Ovary (tissue), 9 donors: ENCODE measurements around the gene ERC1. TPM values are rescaled to one million over a fixed set of nuclear protein-coding genes. Genes with fewer than 3 reads are reported as not detected.

Source experiments
- DNase-seq, 5 donors: peaks; one replicate each; pipeline ENCODE4 v3.0.0-alpha.2; 2019 to 2020
- H3K27ac ChIP-seq, 2 donors: fragments of 200-600 bp; one replicate each; pipeline versions ENCODE4 v1.5.1 to v1.8.0; 2019 to 2022
- H3K27me3 ChIP-seq: fragments of 200-600 bp; one replicate; pipeline ENCODE4 v1.8.0; 2022
- H3K36me3 ChIP-seq: fragments of 200-600 bp; sonication (generic); one replicate; pipeline ENCODE4 v1.5.1; 2019
- H3K4me1 ChIP-seq: one replicate; pipeline ENCODE4 v1.8.1; 2013; ENCODE audit warnings: mild to moderate bottlenecking, moderate library complexity; ENCODE audit not compliant: insufficient read depth
- H3K4me3 ChIP-seq: fragments of 200-600 bp; sonication (generic); one replicate; pipeline ENCODE4 v1.5.1; 2017
- H3K9me3 ChIP-seq, 2 donors: fragments of 200-600 bp in 1 of 2; sonication (generic) in 1 of 2; one replicate each; pipeline versions ENCODE4 v1.5.1 to v1.8.1; 2013 to 2019; ENCODE audit warnings: mild to moderate bottlenecking in 1 of 2, moderate library complexity in 1 of 2
- EP300 ChIP-seq: sonication (generic); formaldehyde crosslinking; IDR thresholded peaks from one replicate; pipeline ENCODE4 v1.6.1; 2017; ENCODE audit warnings: antibody characterized with exemption
- POLR2A ChIP-seq: fragments of 450-650 bp; IDR thresholded peaks from one replicate; pipeline ENCODE4 v1.6.1; 2017; ENCODE audit warnings: antibody characterized with exemption, mild to moderate bottlenecking, moderate library complexity
- WGBS, 3 donors: extraction: QIAGEN DNeasy Blood & Tissue Kit in 1 of 3; methylation state at CpG; one replicate each; pipeline versions ENCODE4 v1.1.5 to v1.1.7; 2013 to 2017; 5-methylcytosine and 5-hydroxymethylcytosine counted together
- intact Hi-C, 4 donors: fragments of 100-400 bp; cut with DNase I; formaldehyde crosslinking; loops; one replicate each; pipeline versions ENCODE4 v1.11.0 to v1.15.1; 2022 to 2023
- polyA plus RNA-seq, 2 donors: library from polyadenylated mRNA; stranded (reverse); fragments of 200-250 nt in 1 of 2; fragments of 350-450 nt in 1 of 2; fragmentation: Illumina TruSeq in 1 of 2; extraction: RNeasy Lipid Tissue Mini Kit (QIAGEN cat#74804) in 1 of 2; gene quantifications; one replicate each; pipeline ENCODE4 v1.2.3, GENCODE V29; 2013 to 2014
- total RNA-seq, 7 donors: library from RNA; depleted of rRNA in 2 of 7; stranded (reverse); fragments of >200 nt in 2 of 7; fragmentation: NEBNext Ultra II Directional in 3 of 7; extraction: Animal tissue kit (Norgen Biotek cat#: 25700) in 3 of 7; gene quantifications; one replicate each; pipeline versions ENCODE4 v1.1.0 to v1.2.4, GENCODE V29; 2016 to 2023
- TF ChIP-seq, protein P1 (sequence below), 3 donors: fragments of 450-650 bp in 2 of 3; fragments of 200-600 bp in 1 of 3; IDR thresholded peaks; one replicate each; pipeline versions ENCODE4 v1.5.1 to v1.8.0; 2016 to 2022; ENCODE audit warnings: antibody characterized with exemption in 3 of 3, mild to moderate bottlenecking in 1 of 3
- donor health status: DM: no; HTN: no; CAD: no; lungs with moderate emphysema.
- donor health status: DM: no; HTN: no; CAD: no.
- donor health status: Bipolar disorder and iron deficiency.
- donor health status: DM: yes; HTN: yes; CAD: no.
- donor health status: DM: no; HTN: no; CAD: no.
- donor health status: DM: yes; HTN: yes; CAD: no.

ERC1 gene
- total and polyA plus RNA-seq, 9 donors, result 10.4 to 65.2 (median 51.6) TPM

DNA sequence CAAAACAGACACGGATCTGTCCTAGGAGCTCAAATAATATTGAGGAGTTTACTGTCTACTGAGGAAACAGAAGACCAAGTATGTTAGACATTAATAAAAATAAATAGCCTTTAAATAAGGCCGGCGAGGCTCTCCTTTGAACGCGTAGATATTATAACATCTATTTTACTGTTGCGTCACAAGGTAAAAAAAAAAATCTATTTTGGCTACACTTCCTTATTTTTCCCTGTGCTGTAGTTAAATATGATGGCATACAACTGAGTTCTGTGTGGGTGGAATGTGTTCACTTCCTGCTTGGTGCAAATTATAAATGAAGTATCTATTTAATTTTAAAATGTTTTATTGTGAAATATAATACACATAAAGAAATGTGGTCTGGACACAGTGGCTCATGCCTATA, 24.3 kb upstream of the ERC1 start:
- Histone ChIP-seq H3K36me3 (no peaks in the 10 kb centered on the region), H3K4me3 (no peak overlapping the region), H3K27ac (no peak overlapping the region), H3K9me3 (no peaks in the 10 kb centered on the region), H3K4me1 (no peaks in the 10 kb centered on the region), H3K27me3 (no peaks in the 10 kb centered on the region)
- WGBS, 3 donors, result 88 to 91% (median 90%) methylated on average over 6 of the region's 6 CpGs
- intact Hi-C loops, result no loop called here
- TF ChIP-seq, protein P1, sequence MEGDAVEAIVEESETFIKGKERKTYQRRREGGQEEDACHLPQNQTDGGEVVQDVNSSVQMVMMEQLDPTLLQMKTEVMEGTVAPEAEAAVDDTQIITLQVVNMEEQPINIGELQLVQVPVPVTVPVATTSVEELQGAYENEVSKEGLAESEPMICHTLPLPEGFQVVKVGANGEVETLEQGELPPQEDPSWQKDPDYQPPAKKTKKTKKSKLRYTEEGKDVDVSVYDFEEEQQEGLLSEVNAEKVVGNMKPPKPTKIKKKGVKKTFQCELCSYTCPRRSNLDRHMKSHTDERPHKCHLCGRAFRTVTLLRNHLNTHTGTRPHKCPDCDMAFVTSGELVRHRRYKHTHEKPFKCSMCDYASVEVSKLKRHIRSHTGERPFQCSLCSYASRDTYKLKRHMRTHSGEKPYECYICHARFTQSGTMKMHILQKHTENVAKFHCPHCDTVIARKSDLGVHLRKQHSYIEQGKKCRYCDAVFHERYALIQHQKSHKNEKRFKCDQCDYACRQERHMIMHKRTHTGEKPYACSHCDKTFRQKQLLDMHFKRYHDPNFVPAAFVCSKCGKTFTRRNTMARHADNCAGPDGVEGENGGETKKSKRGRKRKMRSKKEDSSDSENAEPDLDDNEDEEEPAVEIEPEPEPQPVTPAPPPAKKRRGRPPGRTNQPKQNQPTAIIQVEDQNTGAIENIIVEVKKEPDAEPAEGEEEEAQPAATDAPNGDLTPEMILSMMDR (IDR thresholded peaks at IDR 0.05), result no peak
- TF ChIP-seq POLR2A, result no peak
- TF ChIP-seq EP300, result no peak
- DNase-seq, result no peak

DNA sequence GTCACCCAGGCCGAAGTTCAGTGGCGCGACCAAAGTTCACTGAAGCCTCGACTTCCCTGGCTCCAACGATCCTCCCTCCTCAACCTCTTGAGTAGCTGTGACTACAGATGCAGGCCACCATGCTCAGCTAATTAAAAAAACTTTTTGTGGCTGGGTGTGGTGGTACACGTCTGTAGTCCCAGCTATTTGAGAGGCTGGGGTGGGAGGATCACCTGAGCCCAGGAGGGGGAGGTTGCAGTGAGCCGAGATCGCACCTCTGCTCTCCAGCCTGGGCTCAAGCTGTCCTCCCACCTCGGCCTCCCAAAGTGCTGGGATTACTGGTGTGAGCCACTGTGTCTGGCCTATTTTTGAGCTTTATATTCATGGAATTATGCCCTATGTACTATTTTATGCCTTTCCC, 23.4 kb upstream of the ERC1 start:
- DNase-seq, result no peak
- intact Hi-C loops, result no loop called here
- TF ChIP-seq, protein P1 (IDR thresholded peaks at IDR 0.05), result no peak
- TF ChIP-seq EP300 (no peak), POLR2A (no peak)
- Histone ChIP-seq H3K27me3 (no peaks in the 10 kb centered on the region), H3K9me3 (no peaks in the 10 kb centered on the region), H3K27ac (no peak overlapping the region), H3K4me3 (no peak overlapping the region), H3K4me1 (no peaks in the 10 kb centered on the region), H3K36me3 (no peaks in the 10 kb centered on the region)
- 82 to 94% (median 92%) methylated on average over 9 of the region's 9 CpGs for WGBS, 3 donors

GRCh38 chr12:968545-968944, 22.5 kb upstream of the ERC1 start:
- Histone ChIP-seq H3K9me3 (no peaks in the 10 kb centered on the region), H3K27me3 (no peaks in the 10 kb centered on the region), H3K27ac (no peak overlapping the region), H3K36me3 (no peaks in the 10 kb centered on the region), H3K4me3 (no peak overlapping the region), H3K4me1 (no peaks in the 10 kb centered on the region)
- no peak for DNase-seq
- 58 to 83% (median 77%) methylated on average over 4 of the region's 4 CpGs for WGBS, 3 donors
- intact Hi-C loops, result no loop called here
- TF ChIP-seq, protein P1 (IDR thresholded peaks at IDR 0.05), result no peak
- TF ChIP-seq EP300 (no peak), POLR2A (no peak)

DNA sequence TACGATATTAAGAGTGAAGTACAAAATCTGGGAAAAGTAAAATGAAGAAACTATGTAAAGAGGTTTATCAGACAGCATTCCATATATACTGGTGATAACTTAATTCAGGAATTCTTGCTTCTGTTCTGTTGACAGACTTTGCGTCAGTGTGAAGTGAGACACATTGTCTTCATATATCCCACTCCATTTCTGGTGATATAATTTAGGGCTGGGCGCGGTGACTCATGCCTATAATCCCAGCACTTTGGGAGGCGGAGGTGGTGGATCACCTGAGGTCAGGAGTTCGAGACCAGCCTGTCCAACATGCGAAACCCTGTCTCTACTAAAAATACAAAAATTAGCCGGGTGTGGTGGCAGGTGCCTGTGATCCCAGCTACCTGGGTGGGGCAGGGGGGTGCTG, 21.2 kb upstream of the ERC1 start:
- Histone ChIP-seq H3K27me3 (no peaks in the 10 kb centered on the region), H3K4me1 (no peaks in the 10 kb centered on the region), H3K27ac (no peak overlapping the region), H3K9me3 (no peaks in the 10 kb centered on the region), H3K36me3 (no peaks in the 10 kb centered on the region), H3K4me3 (no peak overlapping the region)
- WGBS, 3 donors, result 81 to 96% (median 82%) methylated on average over 8 of the region's 8 CpGs
- intact Hi-C loops, result no loop called here
- TF ChIP-seq, protein P1 (IDR thresholded peaks at IDR 0.05), result no peak
- TF ChIP-seq POLR2A (no peak), EP300 (no peak)
- DNase-seq, result no peak

GRCh38 chr12:971991-972390, 19.0 kb upstream of the ERC1 start:
- 94 to 97% (median 95%) methylated on average over 4 of the region's 4 CpGs for WGBS, 3 donors
- Histone ChIP-seq H3K27ac (no peak overlapping the region), H3K9me3 (no peaks in the 10 kb centered on the region), H3K4me3 (no peak overlapping the region), H3K27me3 (no peaks in the 10 kb centered on the region), H3K4me1 (no peaks in the 10 kb centered on the region), H3K36me3 (no peaks in the 10 kb centered on the region)
- DNase-seq, result no peak
- intact Hi-C loops, result no loop called here
- TF ChIP-seq, protein P1 (IDR thresholded peaks at IDR 0.05), result no peak
- no peak for TF ChIP-seq EP300
- TF ChIP-seq POLR2A, result no peak
